Stromal cell of bone marrow (primary cell): Measurements from ENCODE around the gene CCDC38.
"Not testable (repeated sequence)": the region's sequence is repeated elsewhere in the genome, so short reads cannot be mapped to it uniquely, and the experiment has no call there.

Experiments used
- DNase-seq: peaks from one replicate; pipeline ENCODE4 v3.0.0-alpha.2; 2012; ENCODE audit warnings: low read depth

Gene CCDC38

DNA sequence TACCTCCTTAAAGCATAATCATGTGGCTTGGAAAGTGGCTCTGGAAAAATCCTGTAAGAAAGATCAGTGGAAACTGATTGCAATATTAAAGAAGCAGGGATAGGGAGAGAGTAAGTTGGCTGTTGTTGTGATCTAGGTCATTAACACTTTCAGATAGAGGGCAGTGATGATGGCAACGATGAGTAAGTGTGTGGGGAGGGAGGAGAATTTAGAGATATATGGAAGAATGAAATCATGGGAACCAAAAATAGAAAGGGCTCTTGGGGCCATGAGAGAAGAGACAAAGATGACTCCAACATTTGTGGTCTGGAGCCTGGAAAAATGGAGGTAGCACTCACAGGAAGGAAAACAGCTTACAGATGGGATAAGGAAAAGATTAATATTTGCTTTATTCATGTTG is 60.3 kb downstream of the CCDC38 start:
- DNase-seq = peak; percentile 45

DNA sequence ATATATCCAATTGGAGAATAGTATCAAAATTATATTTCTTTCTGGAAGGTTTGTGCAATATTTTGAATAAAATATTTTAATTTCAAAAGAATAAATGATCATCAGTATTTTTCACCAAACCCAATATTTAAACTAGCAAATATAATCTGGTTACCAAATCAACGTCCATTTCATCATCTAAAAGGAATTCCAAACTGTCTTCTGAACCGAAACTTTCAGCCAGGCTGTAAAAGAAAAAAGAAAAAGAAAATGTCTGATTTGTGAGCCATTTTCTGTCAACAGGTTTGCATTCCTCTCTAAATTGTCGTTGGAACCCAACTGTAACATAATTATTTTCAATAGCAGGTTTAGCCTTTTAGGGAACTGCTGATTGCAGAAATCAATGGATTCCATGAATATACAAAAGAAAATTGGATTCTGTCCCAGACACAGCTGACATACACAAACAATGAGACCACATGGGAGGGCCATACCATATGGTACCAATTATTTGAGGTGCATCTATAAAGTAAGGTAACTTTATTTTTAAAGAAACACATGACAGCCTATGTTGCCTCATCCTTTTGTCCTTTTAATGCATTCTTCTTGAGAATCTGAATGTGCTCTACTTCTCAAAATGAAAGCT is 61.0 kb downstream of the CCDC38 start:
- no peak for DNase-seq

DNA sequence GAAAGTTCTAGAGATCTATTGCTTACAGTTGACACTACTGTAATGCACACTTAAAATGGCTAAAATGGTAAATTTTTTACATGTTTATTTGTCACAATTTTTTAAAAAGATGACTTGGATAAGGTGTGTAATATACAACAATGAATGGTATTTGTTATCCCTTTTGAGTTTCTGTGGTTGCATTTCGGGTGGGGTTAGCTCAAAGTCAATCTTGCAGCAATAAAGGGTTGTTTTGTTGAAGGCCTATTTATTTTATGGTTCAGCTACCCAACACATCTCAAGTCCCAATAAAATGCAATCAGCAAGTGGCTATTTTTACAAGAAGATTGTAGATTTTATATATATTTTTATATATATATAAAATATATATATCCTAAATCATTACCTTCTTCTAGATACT is 61.5 kb downstream of the CCDC38 start:
- no peak for DNase-seq

DNA sequence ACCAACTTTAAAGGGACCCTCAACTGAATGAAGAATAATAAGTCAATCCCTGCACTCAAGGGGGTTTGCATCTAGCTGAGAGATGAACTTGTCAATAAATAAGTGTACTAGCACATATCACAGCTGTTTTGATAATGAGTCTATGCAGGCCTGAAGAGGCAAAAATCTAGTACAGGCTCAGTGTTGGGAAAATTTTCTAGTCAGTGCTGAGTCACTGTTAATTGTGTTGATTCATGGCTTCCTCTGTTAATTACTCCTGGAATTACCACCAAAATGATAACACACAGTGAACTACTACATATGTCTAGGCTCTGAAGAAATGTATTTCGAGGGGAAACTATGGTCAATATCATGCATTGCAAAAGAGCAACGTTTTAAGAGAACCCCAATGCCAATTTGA is 64.8 kb downstream of the CCDC38 start:
- DNase-seq = no peak

GRCh38 chr12:95874452-95874851 is 68.0 kb downstream of the CCDC38 start:
- no peak for DNase-seq

- no peak for DNase-seq
Observed at GRCh38 chr12:95870897-95871296, 71.5 kb downstream of the CCDC38 start.

DNA sequence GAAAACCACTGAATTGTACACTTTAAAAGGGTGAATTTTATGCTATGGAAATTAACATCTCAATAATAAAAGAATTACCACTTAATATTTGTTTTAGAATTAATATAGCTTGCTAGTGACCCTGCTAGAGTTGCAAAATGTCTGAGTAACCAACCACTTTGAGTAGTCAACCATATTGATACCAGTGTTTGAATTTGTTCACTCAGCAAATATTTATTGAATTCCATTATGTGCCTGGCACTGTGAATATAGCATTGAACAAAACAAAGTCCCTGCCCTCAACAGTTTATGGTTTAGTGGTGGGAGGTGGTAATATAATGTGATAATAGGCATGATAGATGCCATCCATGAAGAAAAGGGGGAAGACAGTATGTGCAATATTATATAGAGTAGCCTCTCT is 79.1 kb downstream of the CCDC38 start:
- no peak for DNase-seq

DNA sequence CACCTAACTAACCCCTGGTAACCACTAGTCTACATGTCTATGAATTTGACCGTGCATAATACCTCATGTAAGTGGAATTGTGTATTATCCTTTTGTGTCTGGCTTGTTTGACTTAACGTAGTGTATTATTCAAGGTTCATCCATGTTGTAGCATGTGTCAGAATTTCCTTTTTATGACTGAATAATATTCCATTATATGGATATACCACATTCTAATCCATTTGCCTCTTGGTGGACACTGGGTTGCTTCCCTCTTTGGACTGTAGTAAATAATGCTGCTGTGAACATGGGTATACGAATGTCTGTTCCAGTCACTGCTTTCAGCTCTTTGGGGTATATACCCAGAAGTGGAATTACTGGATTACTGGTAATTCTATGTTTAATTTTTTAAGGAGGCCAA is 80.4 kb downstream of the CCDC38 start:
- no peak for DNase-seq

DNA sequence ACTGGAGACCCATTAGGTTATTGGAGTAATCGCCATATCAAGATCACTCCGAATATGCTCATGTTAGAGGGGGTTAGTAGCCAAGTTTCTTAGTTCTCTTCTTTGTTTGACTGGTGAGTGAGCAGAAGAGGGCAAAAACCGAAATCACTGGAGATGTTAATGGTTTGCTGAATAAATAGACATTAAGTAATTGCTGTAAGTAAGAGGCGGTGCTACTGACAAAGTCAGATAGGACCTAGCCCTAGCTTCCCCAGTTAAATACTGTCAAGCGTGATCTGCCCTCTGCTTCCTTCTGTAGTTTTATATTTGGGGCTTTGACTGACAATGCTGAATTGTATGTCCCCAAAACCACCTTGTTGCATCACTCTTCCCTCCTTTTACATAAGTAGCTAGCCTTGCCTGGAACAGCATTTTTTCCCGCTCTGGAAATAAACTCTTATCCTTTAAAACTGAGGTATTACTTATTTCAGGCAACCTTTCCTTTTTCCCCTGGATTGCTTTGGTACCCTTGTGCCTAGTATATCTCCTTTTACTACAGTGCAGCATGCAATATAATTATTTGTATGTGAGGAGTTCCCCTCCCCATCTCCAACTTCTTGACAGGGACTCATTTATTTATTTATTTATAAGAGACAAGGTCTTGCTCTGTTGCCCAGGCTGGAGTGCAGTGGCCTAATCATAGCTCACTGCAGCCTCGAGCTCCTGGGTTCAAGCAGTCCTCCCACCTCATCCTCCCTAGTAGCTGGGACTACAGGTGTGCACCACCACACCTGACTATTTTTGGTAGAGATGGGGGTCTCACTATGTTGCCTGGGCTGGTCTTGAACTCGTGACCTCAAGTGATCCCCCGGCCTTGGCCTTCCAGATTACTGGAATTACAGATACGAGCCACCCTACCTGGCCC is 82.2 kb downstream of the CCDC38 start:
- DNase-seq = no peak

- no peak for DNase-seq
Observed at GRCh38 chr12:95859344-95859816, 83.0 kb downstream of the CCDC38 start.

GRCh38 chr12:95858451-95859343 is 83.7 kb downstream of the CCDC38 start, which contains the start of gene SNRPF:
TSS of gene SNRPF (plus strand) at chr12:95858952. CDS start at chr12:95859074, 122 bp downstream.
- peak; percentile 95 for DNase-seq

GRCh38 chr12:95857799-95858198 is 84.6 kb downstream of the CCDC38 start:
- DNase-seq = no peak

DNA sequence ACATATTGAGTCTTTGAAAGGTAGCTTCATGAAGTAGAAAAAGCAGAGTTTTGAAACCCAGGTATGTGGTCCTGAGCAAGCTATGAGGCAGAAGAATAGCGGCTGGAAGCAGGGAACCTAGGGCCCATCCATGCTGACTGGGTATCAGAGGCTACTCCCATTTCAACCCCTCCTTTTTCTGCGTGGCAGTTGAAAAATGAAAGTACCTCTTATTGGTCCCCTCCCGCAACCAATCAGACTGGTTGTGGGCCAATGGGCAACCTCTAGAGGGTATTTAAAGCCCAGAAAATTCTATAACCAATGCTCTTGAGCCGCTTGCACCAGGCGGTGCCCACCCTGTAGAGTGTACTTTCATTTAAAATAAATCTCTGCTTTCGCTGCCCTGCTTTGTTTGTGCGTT is 85.3 kb downstream of the CCDC38 start:
- DNase-seq = no peak

- DNase-seq = no peak
Observed at GRCh38 chr12:95852133-95852532, 90.3 kb downstream of the CCDC38 start.

GRCh38 chr12:95851606-95852005 is 90.8 kb downstream of the CCDC38 start:
- no peak for DNase-seq

DNA sequence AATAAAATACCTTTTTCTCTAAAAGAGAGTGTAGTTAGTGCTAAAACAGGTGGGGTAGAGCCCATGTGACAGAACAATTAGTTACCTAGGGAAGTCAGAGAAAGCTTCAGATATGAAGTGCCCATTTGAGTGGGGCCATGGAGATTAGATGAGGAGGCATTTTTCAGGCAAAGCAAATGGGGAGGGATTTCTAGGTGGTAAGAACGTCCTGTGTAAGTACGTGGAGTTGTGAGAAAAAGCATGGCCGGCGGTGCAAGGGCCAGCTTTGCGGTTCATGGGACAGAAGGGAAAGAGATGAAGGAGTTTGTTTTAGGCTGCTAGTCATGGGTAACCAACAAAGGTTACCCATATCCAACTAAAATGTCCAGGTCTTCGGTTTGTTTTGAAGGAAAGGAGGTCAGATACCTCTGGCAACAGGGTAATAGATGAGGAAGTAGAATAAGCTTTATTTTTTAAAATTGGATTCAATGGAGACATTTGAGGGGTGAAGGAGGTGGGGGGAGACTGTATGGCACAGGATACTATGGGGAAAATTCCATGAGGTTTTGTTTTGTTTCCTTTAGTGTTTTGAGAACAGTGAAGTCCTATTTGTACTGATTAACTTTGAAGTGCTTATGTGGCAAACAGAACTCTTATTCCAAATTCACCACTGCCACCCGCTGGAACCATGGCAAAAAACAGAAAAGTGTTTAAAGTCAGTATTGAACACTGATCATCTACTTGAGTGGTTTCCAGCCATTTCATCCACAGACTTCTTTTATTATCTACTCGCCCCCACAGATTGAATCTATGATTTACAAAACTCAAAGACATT is 93.6 kb downstream of the CCDC38 start:
- DNase-seq = peak; percentile 36

DNA sequence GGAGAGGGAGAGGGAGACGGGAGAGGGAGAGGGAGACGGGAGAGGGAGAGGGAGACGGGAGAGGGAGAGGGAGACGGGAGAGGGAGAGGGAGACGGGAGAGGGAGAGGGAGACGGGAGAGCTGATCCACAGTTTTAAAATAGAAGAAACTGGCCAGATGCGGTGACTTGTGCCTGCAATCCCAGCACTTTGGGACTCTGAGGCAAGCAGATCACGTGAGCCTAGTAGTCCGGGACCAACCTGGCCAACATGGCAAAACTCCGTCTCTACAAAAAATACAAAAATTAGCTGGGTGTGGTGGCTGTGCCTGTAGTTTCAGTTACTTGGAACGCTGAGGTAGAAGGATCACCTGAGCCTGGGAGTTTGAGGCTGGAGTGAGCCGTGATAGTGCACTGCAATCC is 100.0 kb downstream of the CCDC38 start:
- not testable (repeated sequence) for DNase-seq

GRCh38 chr12:95838125-95838524 is 104.3 kb downstream of the CCDC38 start:
- peak; percentile 82 for DNase-seq

DNA sequence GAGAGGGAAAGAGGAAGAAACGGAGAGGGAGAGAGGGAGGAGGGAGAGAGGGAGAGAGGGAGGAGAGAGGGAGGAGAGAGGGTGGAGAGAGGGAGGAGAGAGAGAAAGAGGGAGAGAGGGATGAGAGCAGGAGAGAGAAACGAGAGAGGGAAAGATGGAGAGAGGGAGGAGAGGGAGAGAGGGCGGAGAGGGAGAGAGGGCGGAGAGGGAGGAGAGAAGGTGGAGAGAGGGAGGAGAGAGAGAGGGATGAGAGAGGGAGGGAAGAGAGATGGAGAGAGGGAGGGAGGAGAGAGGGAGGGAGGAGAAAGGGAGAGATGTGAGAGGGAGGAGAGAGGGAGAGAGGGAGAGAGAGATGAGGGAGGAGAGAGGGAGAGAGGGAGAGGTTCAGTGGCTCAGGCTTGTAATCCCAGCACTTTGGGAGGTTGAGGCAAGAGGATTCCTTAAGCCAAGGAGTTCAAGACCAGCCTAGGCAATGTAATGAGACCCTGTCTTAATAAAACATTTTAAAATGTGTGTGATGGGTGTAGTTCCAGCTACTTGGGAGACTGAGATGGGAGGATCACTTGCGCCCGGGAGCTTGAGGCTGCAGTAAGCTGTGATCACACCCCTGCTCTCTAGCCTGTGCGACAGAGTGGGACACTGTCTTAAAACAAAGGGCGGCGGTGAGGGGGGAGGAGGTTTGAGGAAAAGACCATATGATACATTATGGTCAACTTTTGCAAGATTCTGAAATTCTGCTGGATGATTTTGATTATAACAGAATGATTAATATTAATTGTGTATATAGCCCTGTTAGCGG is 105.0 kb downstream of the CCDC38 start:
- DNase-seq = no peak

- DNase-seq = peak; percentile 42
Observed at GRCh38 chr12:95836630-95837239, 105.7 kb downstream of the CCDC38 start.
